Glutamatergic neuron (in vitro differentiated cells): ENCODE data around the gene USP9X. TPM values are rescaled to one million over a fixed set of nuclear protein-coding genes. Genes with fewer than 3 reads are reported as not detected.

Source experiments
- DNase-seq: peaks from one replicate; pipeline ENCODE4 v3.0.0; 2022
- H3K27ac Mint-ChIP-seq: one replicate; pipeline ENCODE4 v1.8.0; 2020; ENCODE audit warnings: mild to moderate bottlenecking, mixed read lengths, inconsistent platforms; ENCODE audit not compliant: unreplicated experiment
- H3K27me3 Mint-ChIP-seq: one replicate; pipeline ENCODE4 v1.8.0; 2020; ENCODE audit warnings: mild to moderate bottlenecking, moderate library complexity, mixed read lengths, inconsistent platforms; ENCODE audit not compliant: unreplicated experiment
- H3K36me3 Mint-ChIP-seq: one replicate; pipeline ENCODE4 v1.8.0; 2020; ENCODE audit warnings: mild to moderate bottlenecking, mixed read lengths, inconsistent platforms; ENCODE audit not compliant: unreplicated experiment
- H3K4me1 Mint-ChIP-seq: one replicate; pipeline ENCODE4 v1.8.0; 2020; ENCODE audit warnings: mild to moderate bottlenecking, low read depth, mixed read lengths, inconsistent platforms; ENCODE audit not compliant: unreplicated experiment
- H3K4me3 Mint-ChIP-seq: one replicate; pipeline ENCODE4 v1.8.0; 2020; ENCODE audit warnings: mild to moderate bottlenecking, mixed read lengths, inconsistent platforms; ENCODE audit not compliant: unreplicated experiment
- H3K9me3 Mint-ChIP-seq: one replicate; pipeline ENCODE4 v1.8.0; 2020; ENCODE audit warnings: mild to moderate bottlenecking, moderate library complexity, mixed read lengths, inconsistent platforms; ENCODE audit not compliant: unreplicated experiment
- total RNA-seq: library from RNA; stranded (reverse); fragmentation: NEBNext Ultra II Directional; extraction: Animal tissue kit (Norgen Biotek cat#: 25700); gene quantifications from one replicate; pipeline ENCODE4 v1.2.1, GENCODE V29; 2021; ENCODE audit not compliant: unreplicated experiment
- TF ChIP-seq, protein P1 (sequence below): fragments of 200-600 bp; sonication (generic); IDR thresholded peaks from one replicate; pipeline ENCODE4 v1.5.0; 2021; ENCODE audit not compliant: partially characterized antibody, unreplicated experiment

USP9X gene
- total RNA-seq, 1 donor from 2014 or later: 120 TPM

DNA sequence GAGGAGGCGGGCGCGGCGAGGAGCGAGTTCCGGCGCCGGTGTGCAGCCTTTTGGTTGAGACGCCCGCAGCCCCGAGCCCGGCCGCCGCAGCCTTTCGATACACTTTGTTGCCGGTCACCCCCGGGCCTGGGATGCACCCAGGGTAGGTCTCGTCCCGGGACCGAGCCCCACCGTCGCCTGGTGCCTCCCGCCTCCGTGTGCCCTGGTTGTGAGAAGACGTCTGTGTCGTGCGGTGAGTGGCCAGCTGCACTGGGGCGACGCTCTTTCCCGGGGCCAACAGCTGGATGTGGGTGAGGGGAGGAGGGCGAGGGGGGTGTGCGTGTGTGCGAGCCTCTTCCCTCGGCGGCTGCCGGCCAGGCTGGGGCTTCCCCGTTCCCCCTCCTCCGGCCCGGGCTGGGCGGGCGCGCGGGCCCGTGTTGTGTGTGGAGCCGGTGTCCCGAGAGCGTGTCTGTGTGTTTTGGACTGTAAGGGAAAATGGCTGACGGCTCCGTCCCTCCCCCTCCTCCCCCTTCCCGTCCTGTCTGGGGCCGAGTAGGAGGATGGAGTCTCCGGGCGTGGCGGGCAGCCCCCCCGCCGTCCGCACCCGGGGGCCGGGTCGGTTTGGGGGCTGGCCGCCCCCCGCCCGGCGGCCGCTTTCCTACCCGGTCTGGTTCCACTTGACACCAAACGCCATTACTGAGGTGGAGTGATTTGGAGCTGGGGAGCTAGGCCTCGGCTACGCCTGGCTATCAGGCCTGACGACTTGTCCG is 807 bp downstream of the USP9X start:
- DNase-seq: peak; percentile 39
- Mint-ChIP-seq H3K4me3 (peak overlapping the region; percentile 95), H3K4me1 (peaks cover 11% of the 10 kb centered on the region), H3K36me3 (no peaks in the 10 kb centered on the region), H3K27me3 (no peaks in the 10 kb centered on the region), H3K9me3 (peaks cover 2% of the 10 kb centered on the region), H3K27ac (peak overlapping the region; percentile 82)
- TF ChIP-seq, protein P1, sequence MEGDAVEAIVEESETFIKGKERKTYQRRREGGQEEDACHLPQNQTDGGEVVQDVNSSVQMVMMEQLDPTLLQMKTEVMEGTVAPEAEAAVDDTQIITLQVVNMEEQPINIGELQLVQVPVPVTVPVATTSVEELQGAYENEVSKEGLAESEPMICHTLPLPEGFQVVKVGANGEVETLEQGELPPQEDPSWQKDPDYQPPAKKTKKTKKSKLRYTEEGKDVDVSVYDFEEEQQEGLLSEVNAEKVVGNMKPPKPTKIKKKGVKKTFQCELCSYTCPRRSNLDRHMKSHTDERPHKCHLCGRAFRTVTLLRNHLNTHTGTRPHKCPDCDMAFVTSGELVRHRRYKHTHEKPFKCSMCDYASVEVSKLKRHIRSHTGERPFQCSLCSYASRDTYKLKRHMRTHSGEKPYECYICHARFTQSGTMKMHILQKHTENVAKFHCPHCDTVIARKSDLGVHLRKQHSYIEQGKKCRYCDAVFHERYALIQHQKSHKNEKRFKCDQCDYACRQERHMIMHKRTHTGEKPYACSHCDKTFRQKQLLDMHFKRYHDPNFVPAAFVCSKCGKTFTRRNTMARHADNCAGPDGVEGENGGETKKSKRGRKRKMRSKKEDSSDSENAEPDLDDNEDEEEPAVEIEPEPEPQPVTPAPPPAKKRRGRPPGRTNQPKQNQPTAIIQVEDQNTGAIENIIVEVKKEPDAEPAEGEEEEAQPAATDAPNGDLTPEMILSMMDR: no peak

GRCh38 chrX:41086627-41086932 is 1.3 kb downstream of the USP9X start:
- H3K27ac Mint-ChIP-seq: peak overlapping the region; percentile 82
- H3K27me3 Mint-ChIP-seq: no peaks in the 10 kb centered on the region
- H3K36me3 Mint-ChIP-seq: no peaks in the 10 kb centered on the region
- peak overlapping the region; percentile 95 for H3K4me3 Mint-ChIP-seq
- TF ChIP-seq, protein P1: no peak
- peaks cover 11% of the 10 kb centered on the region for H3K4me1 Mint-ChIP-seq
- peak; percentile 62 for DNase-seq
- H3K9me3 Mint-ChIP-seq: peaks cover 2% of the 10 kb centered on the region

- Mint-ChIP-seq H3K27ac (peak overlapping the region; percentile 82), H3K4me3 (peak overlapping the region; percentile 95), H3K4me1 (peaks cover 13% of the 10 kb centered on the region), H3K9me3 (peaks cover 2% of the 10 kb centered on the region), H3K36me3 (no peaks in the 10 kb centered on the region), H3K27me3 (no peaks in the 10 kb centered on the region)
- no peak for DNase-seq
- TF ChIP-seq, protein P1: no peak
Measured at GRCh38 chrX:41087201-41087600, 2.0 kb downstream of the USP9X start.

- Mint-ChIP-seq H3K9me3 (peaks cover 5% of the 10 kb centered on the region), H3K36me3 (no peaks in the 10 kb centered on the region), H3K4me1 (peaks cover 20% of the 10 kb centered on the region), H3K27me3 (no peaks in the 10 kb centered on the region), H3K27ac (no peak overlapping the region), H3K4me3 (no peak overlapping the region)
- TF ChIP-seq, protein P1: no peak
- no peak for DNase-seq
Measured at GRCh38 chrX:41090568-41091238, 5.5 kb downstream of the USP9X start.

DNA sequence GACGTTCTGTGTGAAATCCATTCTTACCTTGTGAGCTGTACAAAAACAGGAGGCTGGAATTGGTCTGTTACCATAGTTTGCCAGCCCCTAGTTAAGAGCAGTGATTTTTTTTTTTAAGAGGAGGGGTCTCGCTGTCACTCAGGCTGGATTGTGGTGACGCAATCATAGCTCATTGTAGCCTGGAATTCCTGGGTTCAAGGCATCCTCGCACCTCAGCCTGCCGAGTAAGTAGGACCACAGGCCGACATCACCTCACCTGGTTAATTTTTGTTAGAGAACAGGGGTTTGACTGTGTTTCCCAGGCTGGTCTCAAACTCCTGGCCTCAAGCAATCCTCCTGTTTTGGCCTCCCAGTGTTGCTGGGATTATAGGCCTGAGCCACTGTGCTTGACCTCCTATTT is 7.5 kb downstream of the USP9X start:
- TF ChIP-seq, protein P1: no peak
- no peak overlapping the region for H3K27ac Mint-ChIP-seq
- peaks cover 27% of the 10 kb centered on the region for H3K4me1 Mint-ChIP-seq
- peaks cover 5% of the 10 kb centered on the region for H3K9me3 Mint-ChIP-seq
- H3K4me3 Mint-ChIP-seq: no peak overlapping the region
- DNase-seq: no peak
- H3K27me3 Mint-ChIP-seq: no peaks in the 10 kb centered on the region
- no peaks in the 10 kb centered on the region for H3K36me3 Mint-ChIP-seq
